Type B pancreatic cell (in vitro differentiated cells): ENCODE data around the gene EFNA5. TPM values are rescaled to one million over a fixed set of nuclear protein-coding genes. Genes with fewer than 3 reads are reported as not detected.
"Not testable (repeated sequence)": the region's sequence is repeated elsewhere in the genome, so short reads cannot be mapped to it uniquely, and the experiment has no call there.

Experiments used
- DNase-seq: peaks from one replicate; pipeline ENCODE4 v3.0.0; 2021; ENCODE audit warnings: mixed read lengths; ENCODE audit not compliant: unreplicated experiment; ENCODE audit errors: extremely low spot score
- H3K27ac Mint-ChIP-seq: 2 replicates; pipeline ENCODE4 v1.8.0; 2021; ENCODE audit warnings: mild to moderate bottlenecking, mixed read lengths
- H3K27me3 Mint-ChIP-seq: 2 replicates; pipeline ENCODE4 v1.8.0; 2021; ENCODE audit warnings: mixed read lengths
- H3K36me3 Mint-ChIP-seq: 2 replicates; pipeline ENCODE4 v1.8.0; 2021; ENCODE audit warnings: mixed read lengths
- H3K4me1 Mint-ChIP-seq: one replicate; pipeline ENCODE4 v1.8.0; 2021; ENCODE audit warnings: mixed read lengths; ENCODE audit not compliant: unreplicated experiment
- H3K4me3 Mint-ChIP-seq: 2 replicates; pipeline ENCODE4 v1.8.0; 2021; ENCODE audit warnings: mild to moderate bottlenecking, mixed read lengths
- H3K9me3 Mint-ChIP-seq: 2 replicates; pipeline ENCODE4 v1.8.0; 2021; ENCODE audit warnings: mixed read lengths
- CTCF ChIP-seq: fragments of 200-600 bp; sonication (generic); conservative IDR thresholded peaks from 2 replicates; pipeline ENCODE4 v1.5.0; 2021; ENCODE audit warnings: antibody characterized with exemption, mild to moderate bottlenecking
- total RNA-seq: library from RNA; stranded (reverse); gene quantifications from 2 replicates; pipeline ENCODE4 v1.2.1, GENCODE V29; 2021; ENCODE audit warnings: low replicate concordance

Gene EFNA5
- total RNA-seq, 1 donor from 2014 or later, result 65.0 TPM

- TF ChIP-seq CTCF, result no peak
- H3K4me1 Mint-ChIP-seq, result peaks cover 18% of the 10 kb centered on the region
- peaks cover 15% of the 10 kb centered on the region for H3K36me3 Mint-ChIP-seq
- no peak overlapping the region for H3K4me3 Mint-ChIP-seq
- H3K9me3 Mint-ChIP-seq, result peaks cover 10% of the 10 kb centered on the region
- DNase-seq, result no peak
- no peaks in the 10 kb centered on the region for H3K27me3 Mint-ChIP-seq
- H3K27ac Mint-ChIP-seq, result no peak overlapping the region
Observed at GRCh38 chr5:107496466-107496865, 174.3 kb downstream of the EFNA5 start.

GRCh38 chr5:107494129-107494528, 176.6 kb downstream of the EFNA5 start:
- not testable (repeated sequence) for DNase-seq, H3K27ac Mint-ChIP-seq, H3K27me3 Mint-ChIP-seq, H3K4me3 Mint-ChIP-seq, H3K4me1 Mint-ChIP-seq
- Mint-ChIP-seq H3K36me3 (peaks cover 25% of the 10 kb centered on the region), H3K9me3 (peaks cover 10% of the 10 kb centered on the region)

GRCh38 chr5:107487056-107487542, 183.6 kb downstream of the EFNA5 start:
- Mint-ChIP-seq H3K4me3 (no peak overlapping the region), H3K9me3 (no peaks in the 10 kb centered on the region), H3K36me3 (peaks cover 10% of the 10 kb centered on the region), H3K4me1 (peaks cover 28% of the 10 kb centered on the region), H3K27ac (no peak overlapping the region), H3K27me3 (no peaks in the 10 kb centered on the region)
- TF ChIP-seq CTCF, result no peak
- DNase-seq, result no peak

GRCh38 chr5:107486489-107486888, 184.2 kb downstream of the EFNA5 start:
- Mint-ChIP-seq H3K27me3 (no peaks in the 10 kb centered on the region), H3K9me3 (no peaks in the 10 kb centered on the region), H3K4me3 (no peak overlapping the region), H3K4me1 (peaks cover 28% of the 10 kb centered on the region), H3K36me3 (peaks cover 10% of the 10 kb centered on the region), H3K27ac (no peak overlapping the region)
- TF ChIP-seq CTCF, result no peak
- DNase-seq, result no peak

GRCh38 chr5:107485184-107485583, 185.6 kb downstream of the EFNA5 start:
- no peak for TF ChIP-seq CTCF
- DNase-seq, result no peak
- H3K9me3 Mint-ChIP-seq, result no peaks in the 10 kb centered on the region
- peaks cover 9% of the 10 kb centered on the region for H3K36me3 Mint-ChIP-seq
- no peak overlapping the region for H3K27ac Mint-ChIP-seq
- peaks cover 36% of the 10 kb centered on the region for H3K4me1 Mint-ChIP-seq
- H3K27me3 Mint-ChIP-seq, result no peaks in the 10 kb centered on the region
- no peak overlapping the region for H3K4me3 Mint-ChIP-seq

GRCh38 chr5:107484281-107484680, 186.5 kb downstream of the EFNA5 start:
- H3K36me3 Mint-ChIP-seq, result peaks cover 8% of the 10 kb centered on the region
- no peaks in the 10 kb centered on the region for H3K9me3 Mint-ChIP-seq
- H3K27ac Mint-ChIP-seq, result no peak overlapping the region
- peaks cover 36% of the 10 kb centered on the region for H3K4me1 Mint-ChIP-seq
- no peak for TF ChIP-seq CTCF
- H3K27me3 Mint-ChIP-seq, result no peaks in the 10 kb centered on the region
- H3K4me3 Mint-ChIP-seq, result no peak overlapping the region
- no peak for DNase-seq
